Liver (tissue), 9 donors: ENCODE data around the gene LAGE3. TPM values are rescaled to one million over a fixed set of nuclear protein-coding genes. Genes with fewer than 3 reads are reported as not detected.

Experiments
- DNase-seq: peaks from one replicate; pipeline ENCODE4 v3.0.0-alpha.2; 2017; ENCODE audit warnings: low spot score
- H3K27ac ChIP-seq, 2 donors: one replicate each; pipeline ENCODE4 v1.7.0; 2013; ENCODE audit warnings: inconsistent platforms in 2 of 2, low read length in 2 of 2, control low read depth in 1 of 2, low read depth in 1 of 2, mild to moderate bottlenecking in 1 of 2
- H3K27me3 ChIP-seq, 4 donors: one replicate each; pipeline versions ENCODE4 v1.6.1 to v1.7.0; 2013; ENCODE audit warnings: low read length in 3 of 4, inconsistent platforms in 1 of 4, mild to moderate bottlenecking in 1 of 4, moderate library complexity in 1 of 4; ENCODE audit not compliant: control insufficient read depth in 4 of 4, insufficient read depth in 4 of 4
- H3K36me3 ChIP-seq, 4 donors: one replicate each; pipeline versions ENCODE4 v1.6.1 to v1.7.0; 2013; ENCODE audit warnings: low read length in 3 of 4, mild to moderate bottlenecking in 3 of 4, low read depth in 1 of 4, moderate library complexity in 1 of 4; ENCODE audit not compliant: control insufficient read depth in 4 of 4, insufficient read depth in 3 of 4
- H3K4me1 ChIP-seq, 4 donors: one replicate each; pipeline versions ENCODE4 v1.6.1 to v1.7.0; 2013; ENCODE audit warnings: low read length in 3 of 4, mild to moderate bottlenecking in 3 of 4, moderate library complexity in 1 of 4; ENCODE audit not compliant: control insufficient read depth in 4 of 4, insufficient read depth in 4 of 4
- H3K4me3 ChIP-seq, 3 donors: one replicate each; pipeline versions ENCODE4 v1.6.1 to v1.7.0; 2013; ENCODE audit warnings: low read length in 3 of 3, control low read depth in 1 of 3, low read depth in 1 of 3, mild to moderate bottlenecking in 1 of 3
- H3K9ac ChIP-seq, 2 donors: one replicate each; pipeline ENCODE4 v1.7.0; 2013; ENCODE audit warnings: low read length in 2 of 2, mild to moderate bottlenecking in 2 of 2, moderate library complexity in 2 of 2, control low read depth in 1 of 2, low read depth in 1 of 2
- H3K9me3 ChIP-seq, 4 donors: one replicate each; pipeline versions ENCODE4 v1.6.1 to v1.7.0; 2013; ENCODE audit warnings: low read length in 3 of 4; ENCODE audit not compliant: control insufficient read depth in 4 of 4
- EGR1 ChIP-seq, 2 donors: IDR thresholded peaks; 2 replicates each; pipeline ENCODE4 v1.6.1; 2016 to 2018; ENCODE audit warnings: antibody characterized with exemption in 2 of 2, low read depth in 2 of 2
- FOXA1 ChIP-seq: IDR thresholded peaks from 2 replicates; pipeline ENCODE4 v1.6.1; 2016; ENCODE audit warnings: antibody characterized with exemption
- FOXA2 ChIP-seq: IDR thresholded peaks from 2 replicates; pipeline ENCODE4 v1.6.1; 2016; ENCODE audit warnings: antibody characterized with exemption
- GABPA ChIP-seq, 2 donors: IDR thresholded peaks in 1 of 2; conservative IDR thresholded peaks in 1 of 2; 2 replicates each; pipeline ENCODE4 v1.6.1; 2016; ENCODE audit warnings: antibody characterized with exemption in 2 of 2, mild to moderate bottlenecking in 1 of 2, moderate library complexity in 1 of 2
- HNF4A ChIP-seq, 2 donors: conservative IDR thresholded peaks; 2 replicates each; pipeline ENCODE4 v1.6.1; 2016; ENCODE audit warnings: antibody characterized with exemption in 2 of 2, mild to moderate bottlenecking in 2 of 2
- HNF4G ChIP-seq: IDR thresholded peaks from 2 replicates; pipeline ENCODE4 v1.6.1; 2016; ENCODE audit warnings: antibody characterized with exemption
- JUND ChIP-seq, 2 donors: IDR thresholded peaks; 2 replicates each; pipeline ENCODE4 v1.6.1; 2016; ENCODE audit warnings: antibody characterized with exemption in 2 of 2
- NR2F2 ChIP-seq: IDR thresholded peaks from 2 replicates; pipeline ENCODE4 v1.6.1; 2016; ENCODE audit warnings: antibody characterized with exemption
- RAD21 ChIP-seq, 2 donors: IDR thresholded peaks; 2 replicates each; pipeline ENCODE4 v1.6.1; 2016; ENCODE audit warnings: antibody characterized with exemption in 2 of 2, mild to moderate bottlenecking in 2 of 2
- REST ChIP-seq: IDR thresholded peaks from 2 replicates; pipeline ENCODE4 v1.6.1; 2016; ENCODE audit warnings: antibody characterized with exemption, mild to moderate bottlenecking
- RXRA ChIP-seq, 2 donors: IDR thresholded peaks; 2 replicates each; pipeline ENCODE4 v1.6.1; 2017 to 2018; ENCODE audit warnings: antibody characterized with exemption in 2 of 2, mild to moderate bottlenecking in 1 of 2
- SP1 ChIP-seq: IDR thresholded peaks from 2 replicates; pipeline ENCODE4 v1.6.1; 2018; ENCODE audit warnings: antibody characterized with exemption, mild to moderate bottlenecking
- TAF1 ChIP-seq: conservative IDR thresholded peaks from 2 replicates; pipeline ENCODE4 v1.6.1; 2016; ENCODE audit warnings: antibody characterized with exemption, mild to moderate bottlenecking
- YY1 ChIP-seq: IDR thresholded peaks from 2 replicates; pipeline ENCODE4 v1.6.1; 2016; ENCODE audit warnings: antibody characterized with exemption, mild to moderate bottlenecking
- WGBS: extraction: QIAGEN DNeasy Blood & Tissue Kit; methylation state at CpG from one replicate; pipeline ENCODE4 v1.1.7; 2013; 5-methylcytosine and 5-hydroxymethylcytosine counted together
- polyA plus RNA-seq, 2 donors: library from polyadenylated mRNA; stranded (reverse) in 1 of 2; unstranded in 1 of 2; fragments of 200-250 nt in 1 of 2; fragments of >200 nt in 1 of 2; fragmentation: Nextera tagmentation in 1 of 2; extraction: Ambion mirVana in 1 of 2; gene quantifications; one replicate each; pipeline versions ENCODE4 v1.2.1 to v1.2.3, GENCODE V29; 2013 to 2015
- total RNA-seq, 2 donors: library from RNA; depleted of rRNA; stranded (reverse); fragments of >200 nt; gene quantifications; one replicate each; pipeline ENCODE4 v1.2.3, GENCODE V29; 2014
- TF ChIP-seq, protein P1 (sequence below): IDR thresholded peaks from 2 replicates; pipeline ENCODE4 v1.6.1; 2016; ENCODE audit warnings: antibody characterized with exemption
- TF ChIP-seq, protein P2 (sequence below): IDR thresholded peaks from 2 replicates; pipeline ENCODE4 v1.6.1; 2016; ENCODE audit warnings: antibody characterized with exemption
- TF ChIP-seq, protein P3 (sequence below): IDR thresholded peaks from 2 replicates; pipeline ENCODE4 v1.6.1; 2016; ENCODE audit warnings: antibody characterized with exemption
- TF ChIP-seq, protein P4 (sequence below): fragments of 150-350 bp; IDR thresholded peaks from 2 replicates; pipeline ENCODE4 v1.5.1; 2017; ENCODE audit warnings: improper control_type of control experiment, low read depth, low read length; ENCODE audit not compliant: missing input control
- donor health status: healthy.
- donor health status: healthy.
- donor health status: healthy.
- donor health status: healthy.
- donor health status: healthy.

LAGE3 gene
- total and polyA plus RNA-seq, 4 donors: 8.5 to 18.1 (median 12.7) TPM

- TF ChIP-seq, protein P1, sequence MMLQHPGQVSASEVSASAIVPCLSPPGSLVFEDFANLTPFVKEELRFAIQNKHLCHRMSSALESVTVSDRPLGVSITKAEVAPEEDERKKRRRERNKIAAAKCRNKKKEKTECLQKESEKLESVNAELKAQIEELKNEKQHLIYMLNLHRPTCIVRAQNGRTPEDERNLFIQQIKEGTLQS: no peak
- TF ChIP-seq RXRA (IDR thresholded peaks at IDR 0.05): no peak
- no peak for TF ChIP-seq SP1
- TF ChIP-seq FOXA1: no peak
- no peak for TF ChIP-seq JUND (IDR thresholded peaks at IDR 0.05)
- no peak for TF ChIP-seq NR2F2
- no peak for TF ChIP-seq YY1
- TF ChIP-seq TAF1: no peak
- TF ChIP-seq, protein P2, sequence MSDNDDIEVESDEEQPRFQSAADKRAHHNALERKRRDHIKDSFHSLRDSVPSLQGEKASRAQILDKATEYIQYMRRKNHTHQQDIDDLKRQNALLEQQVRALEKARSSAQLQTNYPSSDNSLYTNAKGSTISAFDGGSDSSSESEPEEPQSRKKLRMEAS: no peak
- TF ChIP-seq FOXA2: no peak
- TF ChIP-seq HNF4A (conservative IDR thresholded peaks at IDR 0.05): no peak
Observed at GRCh38 chrX:154431341-154431740, 47.7 kb downstream of the LAGE3 start (continued).

- H3K36me3 ChIP-seq: peaks cover 3 to 10% (median 5%) of the 10 kb centered on the region in 4 donors
- no peak overlapping the region for H3K9ac ChIP-seq
- 81% methylated on average over 7 of the region's 7 CpGs for WGBS
- peak overlapping the region; percentile 18 to 28 for H3K27ac ChIP-seq
- H3K4me3 ChIP-seq: no peak overlapping the region
- no peak for TF ChIP-seq NR2F2
- TF ChIP-seq, protein P3, sequence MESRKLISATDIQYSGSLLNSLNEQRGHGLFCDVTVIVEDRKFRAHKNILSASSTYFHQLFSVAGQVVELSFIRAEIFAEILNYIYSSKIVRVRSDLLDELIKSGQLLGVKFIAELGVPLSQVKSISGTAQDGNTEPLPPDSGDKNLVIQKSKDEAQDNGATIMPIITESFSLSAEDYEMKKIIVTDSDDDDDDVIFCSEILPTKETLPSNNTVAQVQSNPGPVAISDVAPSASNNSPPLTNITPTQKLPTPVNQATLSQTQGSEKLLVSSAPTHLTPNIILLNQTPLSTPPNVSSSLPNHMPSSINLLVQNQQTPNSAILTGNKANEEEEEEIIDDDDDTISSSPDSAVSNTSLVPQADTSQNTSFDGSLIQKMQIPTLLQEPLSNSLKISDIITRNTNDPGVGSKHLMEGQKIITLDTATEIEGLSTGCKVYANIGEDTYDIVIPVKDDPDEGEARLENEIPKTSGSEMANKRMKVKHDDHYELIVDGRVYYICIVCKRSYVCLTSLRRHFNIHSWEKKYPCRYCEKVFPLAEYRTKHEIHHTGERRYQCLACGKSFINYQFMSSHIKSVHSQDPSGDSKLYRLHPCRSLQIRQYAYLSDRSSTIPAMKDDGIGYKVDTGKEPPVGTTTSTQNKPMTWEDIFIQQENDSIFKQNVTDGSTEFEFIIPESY: no peak
- TF ChIP-seq FOXA2: no peak
- TF ChIP-seq, protein P4, sequence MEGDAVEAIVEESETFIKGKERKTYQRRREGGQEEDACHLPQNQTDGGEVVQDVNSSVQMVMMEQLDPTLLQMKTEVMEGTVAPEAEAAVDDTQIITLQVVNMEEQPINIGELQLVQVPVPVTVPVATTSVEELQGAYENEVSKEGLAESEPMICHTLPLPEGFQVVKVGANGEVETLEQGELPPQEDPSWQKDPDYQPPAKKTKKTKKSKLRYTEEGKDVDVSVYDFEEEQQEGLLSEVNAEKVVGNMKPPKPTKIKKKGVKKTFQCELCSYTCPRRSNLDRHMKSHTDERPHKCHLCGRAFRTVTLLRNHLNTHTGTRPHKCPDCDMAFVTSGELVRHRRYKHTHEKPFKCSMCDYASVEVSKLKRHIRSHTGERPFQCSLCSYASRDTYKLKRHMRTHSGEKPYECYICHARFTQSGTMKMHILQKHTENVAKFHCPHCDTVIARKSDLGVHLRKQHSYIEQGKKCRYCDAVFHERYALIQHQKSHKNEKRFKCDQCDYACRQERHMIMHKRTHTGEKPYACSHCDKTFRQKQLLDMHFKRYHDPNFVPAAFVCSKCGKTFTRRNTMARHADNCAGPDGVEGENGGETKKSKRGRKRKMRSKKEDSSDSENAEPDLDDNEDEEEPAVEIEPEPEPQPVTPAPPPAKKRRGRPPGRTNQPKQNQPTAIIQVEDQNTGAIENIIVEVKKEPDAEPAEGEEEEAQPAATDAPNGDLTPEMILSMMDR: no peak
- no peak for TF ChIP-seq GABPA (IDR thresholded peaks at IDR 0.05 in 1 of 2, conservative IDR thresholded peaks at IDR 0.05 in 1 of 2)
- no peak for TF ChIP-seq FOXA1
- TF ChIP-seq HNF4A (conservative IDR thresholded peaks at IDR 0.05): no peak
- TF ChIP-seq, protein P1: no peak
- TF ChIP-seq, protein P2: no peak
- TF ChIP-seq YY1: no peak
- TF ChIP-seq RAD21 (IDR thresholded peaks at IDR 0.05): no peak
- no peak for TF ChIP-seq TAF1
- no peak for TF ChIP-seq REST
- no peak for TF ChIP-seq EGR1 (IDR thresholded peaks at IDR 0.05; ENCODE audit: low read depth in 2 of 2)
- TF ChIP-seq SP1: no peak
- TF ChIP-seq RXRA (IDR thresholded peaks at IDR 0.05): no peak
- TF ChIP-seq HNF4G: no peak
- no peak for TF ChIP-seq JUND (IDR thresholded peaks at IDR 0.05)
- no peak for DNase-seq
- H3K9me3 ChIP-seq: no peaks in the 10 kb centered on the region
- H3K27me3 ChIP-seq: no peaks in the 10 kb centered on the region
- H3K4me1 ChIP-seq: peaks cover 4 to 18% (median 5%) of the 10 kb centered on the region in 4 donors
Observed at GRCh38 chrX:154430916-154431315, 48.2 kb downstream of the LAGE3 start.
